PC-3 (cell line): ENCODE measurements around the gene LEKR1.

Source experiments
- CTCF ChIP-seq: fragments of 300-600 bp; sonication (generic); conservative IDR thresholded peaks from 2 replicates; pipeline ENCODE4 v1.5.1; 2017; ENCODE audit warnings: antibody characterized with exemption, low read depth, mild to moderate bottlenecking, low read length
- EZH2 ChIP-seq: fragments of 300-600 bp; sonication (generic); IDR thresholded peaks from one replicate; pipeline ENCODE4 v1.6.1; 2017; ENCODE audit warnings: antibody characterized with exemption, mild to moderate bottlenecking, low read length; ENCODE audit not compliant: unreplicated experiment
- EZH2phosphoT487 ChIP-seq: fragments of 300-600 bp; sonication (generic); IDR thresholded peaks from 2 replicates; pipeline ENCODE4 v1.6.1; 2018; ENCODE audit warnings: mild to moderate bottlenecking, antibody characterized with exemption, low read length, borderline replicate concordance

GRCh38 chr3:156919818-156920217 is 93.7 kb downstream of the LEKR1 start:
- TF ChIP-seq CTCF (no peak), EZH2 (no peak), EZH2phosphoT487 (no peak)
